CD4-positive, alpha-beta T cell treated with Interleukin-6 at 100 ng/mL for 8 hours (primary cell): ENCODE results near the gene PTPN5.
"Not testable (repeated sequence)": the region's sequence is repeated elsewhere in the genome, so short reads cannot be mapped to it uniquely, and the experiment has no call there.

Experiments
- DNase-seq: peaks from one replicate; pipeline ENCODE4 v3.0.0-alpha.2; 2020; ENCODE audit warnings: mixed read lengths, low spot score

The PTPN5 gene

GRCh38 chr11:18709414-18709813, 82.2 kb downstream of the PTPN5 start:
- DNase-seq, result no peak

GRCh38 chr11:18707811-18708340, 83.7 kb downstream of the PTPN5 start:
- DNase-seq, result no peak

GRCh38 chr11:18706330-18707243, 85.0 kb downstream of the PTPN5 start:
- peak; percentile 64 for DNase-seq

GRCh38 chr11:18705651-18706281, 85.8 kb downstream of the PTPN5 start:
- peak; percentile 10 for DNase-seq

DNA sequence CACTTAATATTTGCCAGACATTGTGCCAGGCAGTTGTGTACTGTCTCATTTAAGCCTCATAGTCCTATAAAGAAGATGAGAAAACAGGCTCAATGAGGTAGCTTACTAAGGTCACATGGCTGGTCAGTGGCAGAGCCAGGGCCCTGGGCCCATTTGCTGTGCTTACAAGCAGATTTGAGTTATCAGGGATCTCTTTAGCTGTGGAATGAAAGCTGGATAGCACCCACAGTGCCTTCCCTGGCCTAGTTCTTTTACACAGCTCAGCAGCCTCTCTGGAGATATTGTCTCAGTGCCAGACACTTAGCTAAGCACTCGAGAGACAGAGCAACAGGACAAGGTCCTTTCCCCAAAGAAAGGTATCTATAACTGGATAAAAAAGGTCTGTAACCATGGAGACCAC, 86.9 kb downstream of the PTPN5 start:
- DNase-seq, result no peak

- DNase-seq, result no peak
Measured at GRCh38 chr11:18704045-18704645, 87.5 kb downstream of the PTPN5 start.

DNA sequence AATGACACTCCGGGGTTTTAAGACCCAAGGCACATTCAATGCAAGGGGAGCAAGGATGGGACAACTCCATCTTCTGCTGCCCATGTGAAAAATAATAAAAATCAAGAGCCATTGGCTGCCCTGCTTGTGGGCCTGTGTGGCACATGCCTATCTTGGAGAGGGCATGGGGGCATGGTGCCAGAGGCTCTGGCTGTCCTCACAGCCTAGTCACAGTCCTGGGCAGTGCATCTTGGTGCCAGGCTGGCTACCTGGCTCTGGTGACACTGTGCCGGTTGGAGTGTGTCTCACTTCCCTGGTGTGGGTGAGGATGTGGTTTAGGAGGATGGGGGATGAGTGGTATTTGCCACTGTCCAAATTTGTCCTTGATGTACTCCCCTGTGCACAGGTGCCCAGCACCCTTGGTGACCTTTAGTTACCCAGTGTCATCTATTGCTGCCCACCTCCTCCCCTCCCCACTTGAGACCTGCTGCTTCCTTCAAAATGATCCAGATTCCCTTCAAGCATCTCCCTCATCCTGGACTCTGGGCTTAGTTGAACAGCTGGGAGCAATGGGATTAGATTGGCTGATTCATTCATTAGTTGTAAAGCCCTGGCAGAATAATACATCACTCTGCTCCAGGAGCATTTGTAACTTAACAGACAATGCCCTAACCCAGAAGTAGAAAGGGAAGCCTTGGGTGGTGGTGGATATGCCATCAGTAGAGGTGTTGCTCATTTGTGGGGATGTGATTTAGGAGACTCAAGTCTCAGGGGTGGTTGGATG, 88.4 kb downstream of the PTPN5 start:
- no peak for DNase-seq

- DNase-seq, result no peak
Measured at GRCh38 chr11:18701614-18702216, 89.9 kb downstream of the PTPN5 start.

DNA sequence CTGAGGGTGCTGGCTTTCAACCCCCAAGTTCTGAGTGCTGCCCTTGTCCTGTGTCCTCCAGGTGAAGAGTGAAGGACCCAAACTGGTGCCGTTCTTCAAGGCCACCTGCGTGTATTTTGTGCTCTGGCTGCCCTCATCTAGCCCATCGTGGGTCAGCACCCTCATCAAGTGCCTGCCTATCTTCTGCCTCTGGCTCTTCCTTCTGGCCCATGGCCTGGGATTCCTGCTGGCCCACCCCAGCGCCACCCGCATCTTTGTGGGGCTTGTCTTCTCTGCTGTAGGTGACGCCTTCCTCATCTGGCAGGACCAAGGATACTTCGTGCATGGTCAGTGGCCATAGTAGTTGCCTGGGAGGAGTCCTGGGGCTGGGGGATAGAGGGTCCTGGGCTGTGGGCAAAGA, 90.7 kb downstream of the PTPN5 start:
- DNase-seq, result no peak

DNA sequence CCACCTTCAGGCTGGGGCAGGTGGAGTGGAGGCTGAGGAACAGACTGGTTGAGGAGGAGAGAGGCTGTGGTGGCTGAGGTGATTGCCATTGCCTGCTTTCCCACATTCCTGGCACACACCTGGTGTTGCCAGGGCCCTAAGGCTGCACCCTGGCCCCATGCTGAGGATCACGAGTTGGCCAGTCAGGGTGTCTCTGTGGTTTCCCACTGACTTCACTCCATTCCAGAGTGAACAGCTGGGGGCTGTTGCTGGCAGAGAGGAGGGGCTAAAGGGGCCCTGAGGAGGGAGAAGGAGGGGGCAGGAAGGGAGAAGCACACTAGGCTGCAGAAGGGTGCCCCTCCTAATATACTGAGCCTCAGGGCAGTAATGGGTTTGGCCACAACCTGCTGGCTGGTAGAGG, 91.2 kb downstream of the PTPN5 start:
- no peak for DNase-seq

DNA sequence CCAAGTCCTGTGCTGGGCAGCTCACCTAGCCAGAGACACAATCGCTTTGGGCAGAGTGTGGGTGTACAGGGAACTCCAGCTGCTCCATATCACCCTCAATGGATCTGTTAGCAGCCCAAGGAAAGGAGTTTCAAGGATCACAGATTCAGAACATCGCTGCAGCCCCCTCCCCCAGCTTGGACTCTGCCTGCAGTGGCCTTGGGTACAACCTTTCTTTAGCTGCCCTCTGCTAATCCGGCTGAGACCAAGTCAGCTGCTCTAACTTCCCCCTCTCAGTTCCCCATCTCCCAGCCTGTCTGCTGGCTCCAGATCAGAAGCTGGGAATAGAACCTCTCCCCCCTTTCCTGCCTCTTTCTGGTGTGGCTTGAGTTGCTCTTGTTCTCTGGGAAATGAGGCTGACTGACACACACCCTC, 91.7 kb downstream of the PTPN5 start:
- no peak for DNase-seq

- DNase-seq, result no peak
Measured at GRCh38 chr11:18699269-18699596, 92.4 kb downstream of the PTPN5 start.

DNA sequence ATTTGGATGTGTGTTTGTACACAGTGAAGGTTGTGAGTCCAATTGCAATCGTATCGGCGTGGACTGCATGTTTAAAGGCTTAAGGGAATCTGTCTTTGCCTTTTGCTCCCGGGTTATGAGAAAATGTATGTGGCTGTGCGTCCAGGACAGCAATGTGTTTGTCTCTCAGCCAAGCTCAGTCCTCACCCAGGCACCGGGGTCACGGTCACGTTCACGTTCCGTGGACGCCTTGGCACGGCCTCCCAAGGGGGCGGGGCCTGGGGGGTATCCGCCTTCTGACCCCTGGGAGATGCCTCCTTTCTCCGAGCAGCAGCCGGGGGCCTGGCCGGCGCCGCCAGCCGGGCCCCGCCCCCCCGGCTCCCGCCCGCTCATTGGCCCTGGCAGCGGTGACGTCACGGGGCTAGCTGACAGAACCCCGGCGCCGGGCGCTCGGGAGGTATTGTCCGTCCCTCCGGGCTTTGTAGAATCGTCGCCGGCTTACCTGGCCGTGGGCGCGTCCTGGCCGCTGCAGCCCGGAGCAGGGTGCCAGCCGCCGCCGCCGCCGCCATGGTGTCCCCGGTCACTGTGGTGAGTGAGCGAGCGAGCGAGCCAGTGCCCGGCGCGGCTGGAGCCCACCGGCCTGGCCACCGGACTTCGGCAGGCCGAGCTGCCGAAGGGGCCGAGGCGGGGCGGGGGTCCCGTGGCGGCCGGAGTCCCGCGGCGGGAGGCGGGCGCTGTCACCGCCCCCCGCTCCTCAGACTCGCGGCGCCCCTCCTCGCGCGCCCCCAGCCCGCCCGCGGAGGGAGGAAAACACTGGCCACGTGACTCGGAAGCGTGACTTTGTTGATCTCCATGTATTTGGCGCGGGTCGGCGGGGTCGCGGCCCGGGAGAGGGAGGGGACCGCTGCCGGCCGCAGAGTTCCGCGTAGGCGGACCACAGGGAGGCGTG, 93.0 kb downstream of the PTPN5 start, which contains the start of gene TMEM86A:
TSS of gene TMEM86A (plus strand) at position 439 of the 928 bp plus-strand sequence. CDS start at position 547, 108 bp downstream.
- peak; percentile 92 for DNase-seq

DNA sequence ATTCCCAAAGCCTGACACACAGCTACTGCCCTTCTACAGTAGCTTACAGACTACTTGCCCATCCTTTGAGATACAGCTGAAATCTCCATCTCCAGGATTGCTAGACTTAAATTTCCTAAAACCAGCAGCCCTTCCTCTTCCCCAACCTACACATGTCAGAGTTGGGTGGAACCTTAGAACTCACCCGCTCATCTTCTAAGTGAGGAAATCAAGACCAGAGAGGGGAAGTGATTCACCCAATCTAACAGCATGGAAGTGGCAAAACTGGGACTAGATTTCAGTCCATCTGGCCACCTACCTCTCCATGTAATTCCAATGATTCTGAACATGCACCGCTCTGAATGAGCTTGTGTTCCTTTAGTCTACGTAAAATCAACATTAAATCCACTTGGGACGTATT, 94.0 kb downstream of the PTPN5 start:
- DNase-seq, result no peak

- DNase-seq, result no peak
Measured at GRCh38 chr11:18696638-18697225, 94.9 kb downstream of the PTPN5 start.

DNA sequence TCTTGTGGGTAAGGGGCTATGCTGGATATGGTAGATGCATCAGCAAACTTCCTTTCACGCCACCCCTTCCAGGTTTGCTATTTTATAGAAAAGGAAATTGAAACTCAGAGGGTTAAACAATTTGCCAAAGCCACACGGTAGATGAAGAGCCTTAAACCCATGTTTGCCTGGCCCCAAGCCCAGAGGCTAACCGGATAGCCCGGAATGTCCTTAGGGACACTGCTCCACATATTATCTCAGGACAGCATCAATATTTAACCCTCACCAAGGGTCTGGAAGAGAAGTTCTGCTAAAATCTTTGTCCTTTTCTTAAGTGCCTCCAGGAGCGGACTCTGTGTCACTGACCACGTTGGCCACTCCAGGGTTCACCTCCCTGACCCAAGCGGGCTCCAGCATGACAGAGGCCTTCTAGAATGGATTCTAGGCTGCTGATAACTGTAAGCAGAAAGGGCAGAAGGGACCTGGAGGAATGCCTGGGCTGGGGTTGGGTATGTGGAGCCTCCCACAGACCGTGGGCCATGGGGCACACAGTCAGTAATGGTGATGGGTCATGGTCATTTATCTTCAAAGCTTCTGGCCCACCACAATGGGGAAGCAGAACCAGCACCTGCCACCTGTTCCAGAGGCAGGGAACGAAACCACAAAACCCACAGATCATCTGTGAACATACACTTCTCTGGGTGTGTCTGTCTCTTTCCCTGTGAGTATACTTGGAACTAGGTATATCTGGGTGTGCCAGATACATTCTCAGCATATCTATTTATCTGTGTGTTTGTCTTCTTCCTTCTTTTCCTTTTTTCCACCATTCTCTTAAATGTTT, 98.4 kb downstream of the PTPN5 start:
- DNase-seq, result no peak

- DNase-seq, result not testable (repeated sequence)
Measured at GRCh38 chr11:18691467-18692140, 100.0 kb downstream of the PTPN5 start.

GRCh38 chr11:18684267-18684666, 107.3 kb downstream of the PTPN5 start:
- no peak for DNase-seq

GRCh38 chr11:18682466-18682865, 109.1 kb downstream of the PTPN5 start:
- no peak for DNase-seq
